ENCODE measurements around the gene FXYD3.

FXYD3 gene

GRCh38 chr19:35141837-35142605 lies 26.4 kb downstream of the FXYD3 start:
- H3K27ac ChIP-seq: 0 out of 2 replicates have a peak overlapping the region, but pooled peaks have one; percentile 37
- TF ChIP-seq CTCF (IDR thresholded peaks at IDR 0.05) (no peak), ZFX (IDR thresholded peaks at IDR 0.05; ENCODE audit: borderline replicate concordance) (no peak)

- H3K27ac ChIP-seq: no peak overlapping the region
- TF ChIP-seq CTCF (IDR thresholded peaks at IDR 0.05) (peak; percentile 81), ZFX (IDR thresholded peaks at IDR 0.05; ENCODE audit: borderline replicate concordance) (no peak)
Observed at GRCh38 chr19:35142606-35143230, 27.1 kb downstream of the FXYD3 start.

- no peak for TF ChIP-seq ZFX (IDR thresholded peaks at IDR 0.05; ENCODE audit: borderline replicate concordance)
- peak; percentile 46 for TF ChIP-seq CTCF (IDR thresholded peaks at IDR 0.05)
- H3K27ac ChIP-seq: no peak within 1 kb of the TSS
Observed at GRCh38 chr19:35143231-35143715, 27.6 kb downstream of the FXYD3 start, which contains the start of gene FXYD7. FXYD7 (plus strand) TSS chr19:35143255; CDS start chr19:35143334, 79 bp downstream.

GRCh38 chr19:35143818-35144217 lies 28.2 kb downstream of the FXYD3 start:
- TF ChIP-seq ZFX (IDR thresholded peaks at IDR 0.05; ENCODE audit: borderline replicate concordance) (no peak), CTCF (IDR thresholded peaks at IDR 0.05) (no peak)

GRCh38 chr19:35144259-35144599 lies 28.6 kb downstream of the FXYD3 start:
- no peak overlapping the region for H3K27ac ChIP-seq
- TF ChIP-seq CTCF (IDR thresholded peaks at IDR 0.05) (no peak), ZFX (IDR thresholded peaks at IDR 0.05; ENCODE audit: borderline replicate concordance) (no peak)

More at GRCh38 chr19:35143818-35144217, 28.2 kb downstream of the FXYD3 start:
- no peak overlapping the region for H3K27ac ChIP-seq

GRCh38 chr19:35144600-35145436 lies 29.2 kb downstream of the FXYD3 start:
- no peak overlapping the region for H3K27ac ChIP-seq
- TF ChIP-seq ZFX (IDR thresholded peaks at IDR 0.05; ENCODE audit: borderline replicate concordance): no peak

GRCh38 chr19:35146746-35147459 lies 31.3 kb downstream of the FXYD3 start:
- TF ChIP-seq CTCF (IDR thresholded peaks at IDR 0.05) (no peak), ZFX (IDR thresholded peaks at IDR 0.05; ENCODE audit: borderline replicate concordance) (no peak)
- H3K27ac ChIP-seq: no peak overlapping the region
